ENCODE measurements around the gene GTF2IRD1.
A peak's percentile ranks its signal among the peaks of the same experiment; 100 is the strongest.
"Not testable (repeated sequence)": the region's sequence is repeated elsewhere in the genome, so short reads cannot be mapped to it uniquely, and the experiment has no call there.

GTF2IRD1 gene
- total RNA-seq = 2.5 to 4.5 (median 3.3) reads per million in 3 donors

- Histone ChIP-seq H3K4me3 (ENCODE audit: insufficient read depth, low read depth, low read length, poor library complexity, severe bottlenecking) (peak within 1 kb of the TSS; percentile 62), H3K27me3 (replicated peaks; ENCODE audit: control insufficient read depth, insufficient read depth, low read length, poor library complexity, severe bottlenecking) (no peaks in the 10 kb centered on the region), H3K4me1 (ENCODE audit: control insufficient read depth, insufficient read depth, low read length, poor library complexity, severe bottlenecking) (peaks cover 14% of the 10 kb centered on the region), H3K36me3 (ENCODE audit: control insufficient read depth, insufficient read depth, low read length) (no peaks in the 10 kb centered on the region), H3K9me3 (ENCODE audit: control insufficient read depth, low read length) (no peaks in the 10 kb centered on the region), H3K27ac (ENCODE audit: insufficient read depth, low read length, poor library complexity, severe bottlenecking) (peak within 1 kb of the TSS; percentile 85)
- DNase-seq = peak; percentile 45 to 54 (median 49)
Measured at GRCh38 chr7:74453322-74454011, at the start of gene GTF2IRD1. TSS of gene GTF2IRD1 (plus strand) at chr7:74453906. CDS start at chr7:74508081, 54,175 bp downstream.

GRCh38 chr7:74404388-74404700 is 49.4 kb upstream of the GTF2IRD1 start:
- no peak for DNase-seq
- Histone ChIP-seq H3K27ac (ENCODE audit: insufficient read depth, low read length, poor library complexity, severe bottlenecking) (no peak overlapping the region), H3K27me3 (replicated peaks; ENCODE audit: control insufficient read depth, insufficient read depth, low read length, poor library complexity, severe bottlenecking) (no peaks in the 10 kb centered on the region), H3K4me1 (ENCODE audit: control insufficient read depth, insufficient read depth, low read length, poor library complexity, severe bottlenecking) (no peaks in the 10 kb centered on the region), H3K36me3 (ENCODE audit: control insufficient read depth, insufficient read depth, low read length) (no peaks in the 10 kb centered on the region), H3K4me3 (ENCODE audit: insufficient read depth, low read depth, low read length, poor library complexity, severe bottlenecking) (no peak overlapping the region), H3K9me3 (ENCODE audit: control insufficient read depth, low read length) (no peaks in the 10 kb centered on the region)

GRCh38 chr7:74404741-74405140 is 49.0 kb upstream of the GTF2IRD1 start:
- no peaks in the 10 kb centered on the region for H3K36me3 ChIP-seq (ENCODE audit: control insufficient read depth, insufficient read depth, low read length)
- H3K27me3 ChIP-seq (replicated peaks; ENCODE audit: control insufficient read depth, insufficient read depth, low read length, poor library complexity, severe bottlenecking) = no peaks in the 10 kb centered on the region
- H3K27ac ChIP-seq (ENCODE audit: insufficient read depth, low read length, poor library complexity, severe bottlenecking) = no peak overlapping the region
- no peak overlapping the region for H3K4me3 ChIP-seq (ENCODE audit: insufficient read depth, low read depth, low read length, poor library complexity, severe bottlenecking)
- no peak for DNase-seq
- no peaks in the 10 kb centered on the region for H3K4me1 ChIP-seq (ENCODE audit: control insufficient read depth, insufficient read depth, low read length, poor library complexity, severe bottlenecking)
- H3K9me3 ChIP-seq (ENCODE audit: control insufficient read depth, low read length) = no peaks in the 10 kb centered on the region

- H3K27ac ChIP-seq (ENCODE audit: insufficient read depth, low read length, poor library complexity, severe bottlenecking) = no peak overlapping the region
Measured at GRCh38 chr7:74405191-74405898, 48.4 kb upstream of the GTF2IRD1 start.

GRCh38 chr7:74405899-74406512 is 47.7 kb upstream of the GTF2IRD1 start:
- Histone ChIP-seq H3K36me3 (ENCODE audit: control insufficient read depth, insufficient read depth, low read length) (no peaks in the 10 kb centered on the region), H3K4me1 (ENCODE audit: control insufficient read depth, insufficient read depth, low read length, poor library complexity, severe bottlenecking) (no peaks in the 10 kb centered on the region), H3K9me3 (ENCODE audit: control insufficient read depth, low read length) (no peaks in the 10 kb centered on the region), H3K27ac (ENCODE audit: insufficient read depth, low read length, poor library complexity, severe bottlenecking) (no peak overlapping the region), H3K4me3 (ENCODE audit: insufficient read depth, low read depth, low read length, poor library complexity, severe bottlenecking) (no peak overlapping the region), H3K27me3 (replicated peaks; ENCODE audit: control insufficient read depth, insufficient read depth, low read length, poor library complexity, severe bottlenecking) (no peaks in the 10 kb centered on the region)
- DNase-seq = no peak

More at GRCh38 chr7:74405191-74405898, 48.4 kb upstream of the GTF2IRD1 start:
- Histone ChIP-seq H3K4me3 (ENCODE audit: insufficient read depth, low read depth, low read length, poor library complexity, severe bottlenecking) (no peak overlapping the region), H3K36me3 (ENCODE audit: control insufficient read depth, insufficient read depth, low read length) (no peaks in the 10 kb centered on the region), H3K9me3 (ENCODE audit: control insufficient read depth, low read length) (no peaks in the 10 kb centered on the region), H3K27me3 (replicated peaks; ENCODE audit: control insufficient read depth, insufficient read depth, low read length, poor library complexity, severe bottlenecking) (no peaks in the 10 kb centered on the region), H3K4me1 (ENCODE audit: control insufficient read depth, insufficient read depth, low read length, poor library complexity, severe bottlenecking) (no peaks in the 10 kb centered on the region)
- no peak for DNase-seq

- Histone ChIP-seq H3K36me3 (ENCODE audit: control insufficient read depth, insufficient read depth, low read length) (no peaks in the 10 kb centered on the region), H3K4me3 (ENCODE audit: insufficient read depth, low read depth, low read length, poor library complexity, severe bottlenecking) (no peak overlapping the region), H3K27me3 (replicated peaks; ENCODE audit: control insufficient read depth, insufficient read depth, low read length, poor library complexity, severe bottlenecking) (no peaks in the 10 kb centered on the region), H3K27ac (ENCODE audit: insufficient read depth, low read length, poor library complexity, severe bottlenecking) (no peak overlapping the region), H3K9me3 (ENCODE audit: control insufficient read depth, low read length) (no peaks in the 10 kb centered on the region), H3K4me1 (ENCODE audit: control insufficient read depth, insufficient read depth, low read length, poor library complexity, severe bottlenecking) (no peaks in the 10 kb centered on the region)
- DNase-seq = no peak
Measured at GRCh38 chr7:74407958-74408357, 45.7 kb upstream of the GTF2IRD1 start.

GRCh38 chr7:74409571-74409970 is 44.1 kb upstream of the GTF2IRD1 start:
- Histone ChIP-seq H3K4me1 (ENCODE audit: control insufficient read depth, insufficient read depth, low read length, poor library complexity, severe bottlenecking) (no peaks in the 10 kb centered on the region), H3K27me3 (replicated peaks; ENCODE audit: control insufficient read depth, insufficient read depth, low read length, poor library complexity, severe bottlenecking) (no peaks in the 10 kb centered on the region), H3K9me3 (ENCODE audit: control insufficient read depth, low read length) (no peaks in the 10 kb centered on the region), H3K4me3 (ENCODE audit: insufficient read depth, low read depth, low read length, poor library complexity, severe bottlenecking) (no peak overlapping the region), H3K36me3 (ENCODE audit: control insufficient read depth, insufficient read depth, low read length) (no peaks in the 10 kb centered on the region), H3K27ac (ENCODE audit: insufficient read depth, low read length, poor library complexity, severe bottlenecking) (no peak overlapping the region)
- no peak for DNase-seq

- H3K27ac ChIP-seq (ENCODE audit: insufficient read depth, low read length, poor library complexity, severe bottlenecking) = no peak overlapping the region
- no peaks in the 10 kb centered on the region for H3K36me3 ChIP-seq (ENCODE audit: control insufficient read depth, insufficient read depth, low read length)
- H3K9me3 ChIP-seq (ENCODE audit: control insufficient read depth, low read length) = no peaks in the 10 kb centered on the region
- no peaks in the 10 kb centered on the region for H3K27me3 ChIP-seq (replicated peaks; ENCODE audit: control insufficient read depth, insufficient read depth, low read length, poor library complexity, severe bottlenecking)
- DNase-seq = no peak
- H3K4me1 ChIP-seq (ENCODE audit: control insufficient read depth, insufficient read depth, low read length, poor library complexity, severe bottlenecking) = no peaks in the 10 kb centered on the region
- H3K4me3 ChIP-seq (ENCODE audit: insufficient read depth, low read depth, low read length, poor library complexity, severe bottlenecking) = no peak overlapping the region
Measured at GRCh38 chr7:74410772-74411171, 42.9 kb upstream of the GTF2IRD1 start.

- not testable (repeated sequence) for DNase-seq; H3K4me1 ChIP-seq (ENCODE audit: control insufficient read depth, insufficient read depth, low read length, poor library complexity, severe bottlenecking); H3K27ac ChIP-seq (ENCODE audit: insufficient read depth, low read length, poor library complexity, severe bottlenecking); H3K4me3 ChIP-seq (ENCODE audit: insufficient read depth, low read depth, low read length, poor library complexity, severe bottlenecking); H3K27me3 ChIP-seq (replicated peaks; ENCODE audit: control insufficient read depth, insufficient read depth, low read length, poor library complexity, severe bottlenecking); H3K9me3 ChIP-seq (ENCODE audit: control insufficient read depth, low read length); H3K36me3 ChIP-seq (ENCODE audit: control insufficient read depth, insufficient read depth, low read length)
Measured at GRCh38 chr7:74411571-74411970, 42.1 kb upstream of the GTF2IRD1 start.

- no peak for DNase-seq
- no peaks in the 10 kb centered on the region for H3K9me3 ChIP-seq (ENCODE audit: control insufficient read depth, low read length)
- no peak overlapping the region for H3K4me3 ChIP-seq (ENCODE audit: insufficient read depth, low read depth, low read length, poor library complexity, severe bottlenecking)
- no peaks in the 10 kb centered on the region for H3K4me1 ChIP-seq (ENCODE audit: control insufficient read depth, insufficient read depth, low read length, poor library complexity, severe bottlenecking)
- no peak overlapping the region for H3K27ac ChIP-seq (ENCODE audit: insufficient read depth, low read length, poor library complexity, severe bottlenecking)
- no peaks in the 10 kb centered on the region for H3K36me3 ChIP-seq (ENCODE audit: control insufficient read depth, insufficient read depth, low read length)
- no peaks in the 10 kb centered on the region for H3K27me3 ChIP-seq (replicated peaks; ENCODE audit: control insufficient read depth, insufficient read depth, low read length, poor library complexity, severe bottlenecking)
Measured at GRCh38 chr7:74412056-74412455, 41.6 kb upstream of the GTF2IRD1 start.
